Endothelial cell of umbilical vein (primary cell): ENCODE data around the gene PLXNA4. TPM values are rescaled to one million over a fixed set of nuclear protein-coding genes. Genes with fewer than 3 reads are reported as not detected.

ENCODE experiments used
- BruUV-seq: library from RNA; stranded (reverse); fragments of 400-500 nt; replicated peaks from 2 replicates; lab custom pipeline; 2021; lab: Mats Ljungman, UMichigan
- CTCF ChIA-PET: fragments of 300-600, 350-600 bp; sonication (Branson Sonifier 250); formaldehyde crosslinking; loops from one replicate; lab custom pipeline; 2021; ENCODE audit warnings: antibody characterized with exemption, inconsistent platforms; lab: Charles Lee
- POLR2A ChIA-PET: fragments of 300-600, 350-600 bp; sonication (Branson Sonifier 250); formaldehyde crosslinking; loops from one replicate; lab custom pipeline; 2021; ENCODE audit warnings: antibody characterized with exemption, inconsistent platforms; lab: Charles Lee
- DNase-seq: peaks from one replicate; pipeline ENCODE4 v3.0.0-alpha.2; 2011; ENCODE audit warnings: low read depth, low spot score
- FAIRE-seq: peaks from 2 replicates; lab custom pipeline; 2011; peaks lifted over from hg19 to GRCh38; lab: Jason Lieb, UNC
- H2AFZ ChIP-seq: 2 replicates; pipeline ENCODE4 v1.6.0; 2012; ENCODE audit warnings: low read depth, low read length, control low read depth, inconsistent platforms
- H3K27ac ChIP-seq: 2 replicates; pipeline ENCODE4 v1.5.1; 2011; ENCODE audit warnings: low read depth, mild to moderate bottlenecking, control low read depth, low read length, moderate library complexity; ENCODE audit not compliant: insufficient read depth
- H3K27me3 ChIP-seq, 2 experiments: 2 replicates each; pipeline versions ENCODE4 v1.6.0 to v1.6.1; 2011; ENCODE audit warnings: low read length in 2 of 2, mixed read lengths in 1 of 2; ENCODE audit not compliant: control insufficient read depth in 2 of 2, insufficient read depth in 2 of 2
- H3K36me3 ChIP-seq, 2 experiments: 2 replicates in 1 of 2; 3 replicates in 1 of 2; pipeline ENCODE4 v1.5.1; 2011; ENCODE audit warnings: low read length in 2 of 2, mild to moderate bottlenecking in 1 of 2, moderate library complexity in 1 of 2; ENCODE audit not compliant: control insufficient read depth in 2 of 2, insufficient read depth in 2 of 2; ENCODE audit errors: extremely low read depth in 1 of 2
- H3K4me1 ChIP-seq: 3 replicates; pipeline ENCODE4 v1.5.1; 2011; ENCODE audit warnings: mild to moderate bottlenecking, low read length; ENCODE audit not compliant: control insufficient read depth, insufficient read depth; ENCODE audit errors: extremely low read depth
- H3K4me2 ChIP-seq: 2 replicates; pipeline ENCODE4 v1.6.1; 2011; ENCODE audit warnings: low read length, control low read depth, mixed read lengths; ENCODE audit not compliant: insufficient read depth
- H3K4me3 ChIP-seq, 3 experiments: fragments of 200-600 bp in 1 of 3; sonication (generic), shearing (Covaris generic) in 1 of 3; replicated peaks in 1 of 3; 2 replicates each; pipeline ENCODE4 v1.5.1; 2011 to 2016; ENCODE audit warnings: control low read depth in 3 of 3, low read length in 3 of 3, mild to moderate bottlenecking in 2 of 3, inconsistent platforms in 1 of 3, low read depth in 1 of 3, moderate library complexity in 1 of 3; ENCODE audit not compliant: insufficient read depth in 1 of 3
- H3K79me2 ChIP-seq: 2 replicates; pipeline ENCODE4 v1.6.0; 2012; ENCODE audit warnings: low read length, inconsistent platforms; ENCODE audit not compliant: control insufficient read depth, insufficient read depth
- H3K9ac ChIP-seq: replicated peaks from 2 replicates; pipeline ENCODE3; 2011; ENCODE audit warnings: low read length, control low read depth; ENCODE audit not compliant: insufficient read depth; ENCODE audit errors: extremely low read depth
- H3K9me1 ChIP-seq: replicated peaks from 3 replicates; pipeline ENCODE4 v1.6.0; 2011; ENCODE audit warnings: mild to moderate bottlenecking, low read length; ENCODE audit not compliant: control insufficient read depth, insufficient read depth; ENCODE audit errors: extremely low read depth
- H3K9me3 ChIP-seq: replicated peaks from 2 replicates; pipeline ENCODE4 v1.5.1; 2012; ENCODE audit warnings: low read length, inconsistent platforms; ENCODE audit not compliant: control insufficient read depth, insufficient read depth
- H4K20me1 ChIP-seq: replicated peaks from 2 replicates; pipeline ENCODE3; 2011; ENCODE audit warnings: mild to moderate bottlenecking, low read length; ENCODE audit not compliant: control insufficient read depth, insufficient read depth; ENCODE audit errors: extremely low read depth
- CTCF ChIP-seq, 2 donors: IDR thresholded peaks; 1 replicate in 1 of 2; 2 replicates in 1 of 2; pipeline ENCODE4 v1.5.1; 2011; ENCODE audit warnings: low read length in 2 of 2, mild to moderate bottlenecking in 2 of 2, moderate library complexity in 2 of 2, control low read depth in 1 of 2, inconsistent platforms in 1 of 2, low read depth in 1 of 2; ENCODE audit not compliant: insufficient read depth in 1 of 2; ENCODE audit errors: extremely low read depth in 1 of 2
- EZH2 ChIP-seq: IDR thresholded peaks from 2 replicates; pipeline ENCODE4 v1.6.1; 2012; ENCODE audit warnings: borderline replicate concordance, low read depth, mild to moderate bottlenecking, moderate library complexity, low read length, inconsistent platforms; ENCODE audit not compliant: severe bottlenecking
- FOS ChIP-seq: IDR thresholded peaks from 2 replicates; pipeline ENCODE4 v1.6.1; 2011; ENCODE audit warnings: mild to moderate bottlenecking, low read length, moderate library complexity, borderline replicate concordance; ENCODE audit not compliant: insufficient read depth
- GATA2 ChIP-seq: IDR thresholded peaks from 2 replicates; pipeline ENCODE4 v1.7.0; 2011; ENCODE audit warnings: low read depth, mild to moderate bottlenecking, moderate library complexity, mixed read lengths, low read length; ENCODE audit not compliant: insufficient read length, insufficient read depth
- JUN ChIP-seq: IDR thresholded peaks from 2 replicates; pipeline ENCODE4 v1.6.1; 2011; ENCODE audit warnings: borderline replicate concordance, low read depth; ENCODE audit not compliant: insufficient read length, insufficient read depth
- MYC ChIP-seq: IDR thresholded peaks from one replicate; pipeline ENCODE4 v1.6.1; 2011; ENCODE audit warnings: mild to moderate bottlenecking, low read depth, low read length
- POLR2A ChIP-seq: IDR thresholded peaks from 2 replicates; pipeline ENCODE4 v1.6.1; 2012; ENCODE audit warnings: low read depth, mild to moderate bottlenecking, control low read depth, low read length
- POLR2AphosphoS5 ChIP-seq: IDR thresholded peaks from 2 replicates; pipeline ENCODE4 v1.6.1; 2012; ENCODE audit warnings: low read depth, mild to moderate bottlenecking, control low read depth, low read length, moderate library complexity; ENCODE audit not compliant: insufficient read depth
- dilution Hi-C: fragments of 300-500 bp; cut with MboI; formaldehyde crosslinking; loops from one replicate; pipeline ENCODE4 v1.15.0; 2019; ENCODE audit warnings: low sequenced_read_pairs; ENCODE audit not compliant: extremely low pct_ligation_motif_present
- intact Hi-C: fragments of 100-400 bp; cut with micrococcal nuclease; formaldehyde crosslinking; loops from one replicate; pipeline ENCODE4 v1.10.0; 2022
- polyA plus RNA-seq, 4 experiments: library from polyadenylated mRNA; depleted of rRNA in 3 of 4; stranded (reverse) in 3 of 4; unstranded in 1 of 4; fragments of >200 nt; gene quantifications; 2 replicates each; pipeline versions ENCODE4 v1.2.1 to v1.2.3, GENCODE V29; 2011 to 2012; ENCODE audit warnings: missing spikeins in 1 of 4
- total RNA-seq: library from RNA; stranded (reverse); gene quantifications from 2 replicates; pipeline ENCODE4 v1.2.3, GENCODE V29; 2021
- TF ChIP-seq, protein P1 (sequence below): IDR thresholded peaks from 2 replicates; pipeline ENCODE4 v1.6.1; 2011; ENCODE audit not compliant: insufficient read depth, insufficient read length

Gene PLXNA4
- total and polyA plus RNA-seq, 2 donors (not counting 3 experiments of a cell fraction or from before 2014, with no cell fraction given), result 12.1 to 20.4 TPM

- Histone ChIP-seq H2AFZ (no peak overlapping the region), H3K27me3 (no peaks in the 10 kb centered on the region), H3K9ac (no peak overlapping the region), H3K9me3 (no peaks in the 10 kb centered on the region), H3K27ac (no peak overlapping the region), H4K20me1 (no peaks in the 10 kb centered on the region), H3K4me2 (no peak overlapping the region), H3K36me3 (peaks cover 0 to 33% of the 10 kb centered on the region in 2 experiments), H3K4me3 (no peak overlapping the region), H3K9me1 (no peaks in the 10 kb centered on the region), H3K4me1 (no peaks in the 10 kb centered on the region), H3K79me2 (no peaks in the 10 kb centered on the region)
- ChIA-PET CTCF (interaction anchor here (1.3 to 1.5 kb wide), 2 partner anchors 10 to 210 kb away, joined by 3 to 4 read pairs; no protein-coding TSS in a partner anchor), POLR2A (no interaction called here)
- intact Hi-C loops (no loop called here), dilution Hi-C loops (no loop called here)
- FAIRE-seq (no peak), DNase-seq (no peak)
- BruUV-seq, result no TSS peak
- TF ChIP-seq, protein P1, sequence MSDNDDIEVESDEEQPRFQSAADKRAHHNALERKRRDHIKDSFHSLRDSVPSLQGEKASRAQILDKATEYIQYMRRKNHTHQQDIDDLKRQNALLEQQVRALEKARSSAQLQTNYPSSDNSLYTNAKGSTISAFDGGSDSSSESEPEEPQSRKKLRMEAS, result no peak
- TF ChIP-seq MYC, result no peak
- TF ChIP-seq CTCF (IDR thresholded peaks at IDR 0.05; ENCODE audit: extremely low read depth in 1 of 2, insufficient read depth in 1 of 2, low read depth in 1 of 2, low read length in 2 of 2), result no peak
- TF ChIP-seq FOS, result no peak
- no peak for TF ChIP-seq POLR2A
- TF ChIP-seq GATA2, result no peak
- no peak for TF ChIP-seq POLR2AphosphoS5
- TF ChIP-seq EZH2, result no peak
- no peak for TF ChIP-seq JUN
These were observed 421.4 kb downstream of the PLXNA4 start for GRCh38 chr7:132154695-132155471.
